SJCRH30 (cell line): ENCODE results near the gene CCDC127. TPM values are rescaled to one million over a fixed set of nuclear protein-coding genes. Genes with fewer than 3 reads are reported as not detected.
"Not testable (repeated sequence)": the region's sequence is repeated elsewhere in the genome, so short reads cannot be mapped to it uniquely, and the experiment has no call there.

Source experiments
- DNase-seq, 2 experiments: peaks; one replicate each; pipeline ENCODE4 v3.0.0-alpha.2; 2015 to 2020
- H3K27ac ChIP-seq: fragments of 250-450 bp; sonication (Bioruptor Pico); 2 replicates; pipeline ENCODE4 v1.5.1; 2020; ENCODE audit warnings: mild to moderate bottlenecking, moderate library complexity
- H3K27me3 ChIP-seq: fragments of 250-450 bp; sonication (Bioruptor Pico); 2 replicates; pipeline ENCODE4 v1.5.1; 2020; ENCODE audit warnings: mild to moderate bottlenecking, moderate library complexity
- H3K36me3 ChIP-seq: fragments of 250-450 bp; sonication (Bioruptor Pico); 2 replicates; pipeline ENCODE4 v1.5.1; 2020; ENCODE audit warnings: mild to moderate bottlenecking, moderate library complexity
- H3K4me1 ChIP-seq: fragments of 250-450 bp; sonication (Bioruptor Pico); 2 replicates; pipeline ENCODE4 v1.5.1; 2020; ENCODE audit warnings: mild to moderate bottlenecking, moderate library complexity
- H3K4me3 ChIP-seq: fragments of 250-450 bp; sonication (Bioruptor Pico); 2 replicates; pipeline ENCODE4 v1.5.1; 2020; ENCODE audit warnings: mild to moderate bottlenecking, moderate library complexity
- H3K9me3 ChIP-seq: fragments of 250-450 bp; sonication (Bioruptor Pico); replicated peaks from 2 replicates; pipeline ENCODE4 v1.5.1; 2020; ENCODE audit warnings: mild to moderate bottlenecking, moderate library complexity
- total RNA-seq: library from RNA; depleted of rRNA; stranded (reverse); fragments of >200 nt; shearing (Covaris generic); gene quantifications from 2 replicates; pipeline ENCODE4 v1.2.3, GENCODE V29; 2014

The CCDC127 gene
- total RNA-seq, 1 experiment from 2014 or later: 2.5 TPM

- Histone ChIP-seq H3K36me3 (no peaks in the 10 kb centered on the region), H3K4me1 (no peaks in the 10 kb centered on the region), H3K27me3 (no peaks in the 10 kb centered on the region), H3K9me3 (no peaks in the 10 kb centered on the region), H3K27ac (no peak overlapping the region), H3K4me3 (no peak overlapping the region)
- no peak for DNase-seq
Measured at GRCh38 chr5:201672-202071, 16.3 kb downstream of the CCDC127 start.

GRCh38 chr5:200985-201384 is 17.0 kb downstream of the CCDC127 start:
- no peaks in the 10 kb centered on the region for H3K4me1 ChIP-seq
- no peaks in the 10 kb centered on the region for H3K36me3 ChIP-seq
- no peak overlapping the region for H3K4me3 ChIP-seq
- no peaks in the 10 kb centered on the region for H3K27me3 ChIP-seq
- H3K27ac ChIP-seq: no peak overlapping the region
- DNase-seq: no peak
- H3K9me3 ChIP-seq: no peaks in the 10 kb centered on the region

GRCh38 chr5:199950-200645 is 17.9 kb downstream of the CCDC127 start:
- DNase-seq: no peak
- Histone ChIP-seq H3K9me3 (no peaks in the 10 kb centered on the region), H3K4me3 (no peak overlapping the region), H3K27me3 (no peaks in the 10 kb centered on the region), H3K27ac (no peak overlapping the region), H3K4me1 (no peaks in the 10 kb centered on the region), H3K36me3 (no peaks in the 10 kb centered on the region)

- H3K27ac ChIP-seq: no peak overlapping the region
- no peaks in the 10 kb centered on the region for H3K4me1 ChIP-seq
- no peak overlapping the region for H3K4me3 ChIP-seq
- no peak for DNase-seq
- no peaks in the 10 kb centered on the region for H3K27me3 ChIP-seq
- H3K9me3 ChIP-seq: no peaks in the 10 kb centered on the region
- no peaks in the 10 kb centered on the region for H3K36me3 ChIP-seq
Measured at GRCh38 chr5:199197-199949, 18.6 kb downstream of the CCDC127 start.

- no peaks in the 10 kb centered on the region for H3K9me3 ChIP-seq
- no peak overlapping the region for H3K4me3 ChIP-seq
- no peak overlapping the region for H3K27ac ChIP-seq
- no peak for DNase-seq
- no peaks in the 10 kb centered on the region for H3K4me1 ChIP-seq
- H3K27me3 ChIP-seq: no peaks in the 10 kb centered on the region
- no peaks in the 10 kb centered on the region for H3K36me3 ChIP-seq
Measured at GRCh38 chr5:198516-199196, 19.3 kb downstream of the CCDC127 start.

GRCh38 chr5:197892-198489 is 20.0 kb downstream of the CCDC127 start:
- no peaks in the 10 kb centered on the region for H3K4me1 ChIP-seq
- no peaks in the 10 kb centered on the region for H3K27me3 ChIP-seq
- no peaks in the 10 kb centered on the region for H3K36me3 ChIP-seq
- no peak overlapping the region for H3K27ac ChIP-seq
- DNase-seq: no peak
- H3K4me3 ChIP-seq: no peak overlapping the region
- no peaks in the 10 kb centered on the region for H3K9me3 ChIP-seq

- H3K36me3 ChIP-seq, DNase-seq, H3K4me3 ChIP-seq, H3K27ac ChIP-seq, H3K4me1 ChIP-seq, H3K9me3 ChIP-seq, H3K27me3 ChIP-seq: not testable (repeated sequence)
Measured at GRCh38 chr5:197031-197430, 20.9 kb downstream of the CCDC127 start.

- no peak overlapping the region for H3K27ac ChIP-seq
- H3K36me3 ChIP-seq: no peaks in the 10 kb centered on the region
- H3K9me3 ChIP-seq: no peaks in the 10 kb centered on the region
- H3K4me3 ChIP-seq: no peak overlapping the region
- H3K27me3 ChIP-seq: no peaks in the 10 kb centered on the region
- no peak for DNase-seq
- H3K4me1 ChIP-seq: no peaks in the 10 kb centered on the region; the same call in 1 of the 2 replicates
Measured at GRCh38 chr5:196350-196749, 21.6 kb downstream of the CCDC127 start.

GRCh38 chr5:195401-196160 is 22.4 kb downstream of the CCDC127 start:
- H3K36me3 ChIP-seq: no peaks in the 10 kb centered on the region
- no peak for DNase-seq
- no peaks in the 10 kb centered on the region for H3K9me3 ChIP-seq
- no peak overlapping the region for H3K4me3 ChIP-seq
- H3K27me3 ChIP-seq: no peaks in the 10 kb centered on the region
- peaks cover 5% of the 10 kb centered on the region for H3K4me1 ChIP-seq
- H3K27ac ChIP-seq: no peak overlapping the region

GRCh38 chr5:194603-195209 is 23.2 kb downstream of the CCDC127 start:
- H3K27me3 ChIP-seq: no peaks in the 10 kb centered on the region
- H3K36me3 ChIP-seq: no peaks in the 10 kb centered on the region
- H3K9me3 ChIP-seq: no peaks in the 10 kb centered on the region
- DNase-seq: no peak
- H3K4me1 ChIP-seq: peaks cover 9% of the 10 kb centered on the region
- no peak overlapping the region for H3K4me3 ChIP-seq
- no peak overlapping the region for H3K27ac ChIP-seq

- Histone ChIP-seq H3K27ac (no peak overlapping the region), H3K4me1 (peaks cover 9% of the 10 kb centered on the region), H3K27me3 (no peaks in the 10 kb centered on the region), H3K9me3 (no peaks in the 10 kb centered on the region), H3K36me3 (no peaks in the 10 kb centered on the region), H3K4me3 (no peak overlapping the region)
- DNase-seq: no peak
Measured at GRCh38 chr5:194102-194501, 23.9 kb downstream of the CCDC127 start.

- DNase-seq: no peak
- Histone ChIP-seq H3K27me3 (no peaks in the 10 kb centered on the region), H3K36me3 (no peaks in the 10 kb centered on the region), H3K4me3 (no peak overlapping the region), H3K9me3 (no peaks in the 10 kb centered on the region), H3K27ac (no peak overlapping the region), H3K4me1 (peaks cover 11% of the 10 kb centered on the region)
Measured at GRCh38 chr5:192970-193831, 24.8 kb downstream of the CCDC127 start.

- Histone ChIP-seq H3K36me3 (no peaks in the 10 kb centered on the region), H3K4me1 (peaks cover 17% of the 10 kb centered on the region), H3K9me3 (no peaks in the 10 kb centered on the region), H3K4me3 (no peak overlapping the region), H3K27ac (no peak overlapping the region), H3K27me3 (no peaks in the 10 kb centered on the region)
- no peak for DNase-seq
Measured at GRCh38 chr5:192691-192969, 25.3 kb downstream of the CCDC127 start.
